ENCODE results near the gene UGT2B10.
"Not testable (repeated sequence)": the region's sequence is repeated elsewhere in the genome, so short reads cannot be mapped to it uniquely, and the experiment has no call there.

UGT2B10 gene

GRCh38 chr4:68815617-68816409 is at the start of gene UGT2B10:
Gene UGT2B10, plus strand, starts transcription at chr4:68815994. Its CDS starts 26 bp downstream, at chr4:68816020.
- H3K36me3 ChIP-seq (ENCODE audit: low read depth); H3K4me1 ChIP-seq (ENCODE audit: insufficient read depth, poor library complexity, severe bottlenecking); H3K27ac ChIP-seq (ENCODE audit: poor library complexity, severe bottlenecking); DNase-seq (ENCODE audit: low spot score); H3K4me3 ChIP-seq (ENCODE audit: severe bottlenecking); H3K9me3 ChIP-seq (ENCODE audit: severe bottlenecking); H3K27me3 ChIP-seq (ENCODE audit: insufficient read depth, poor library complexity, severe bottlenecking); ATAC-seq (ENCODE audit: low read depth): not testable (repeated sequence)

- not testable (repeated sequence) for DNase-seq (ENCODE audit: low spot score); H3K36me3 ChIP-seq (ENCODE audit: low read depth); H3K9me3 ChIP-seq (ENCODE audit: severe bottlenecking); H3K4me3 ChIP-seq (ENCODE audit: severe bottlenecking); H3K27me3 ChIP-seq (ENCODE audit: insufficient read depth, poor library complexity, severe bottlenecking); H3K4me1 ChIP-seq (ENCODE audit: insufficient read depth, poor library complexity, severe bottlenecking); ATAC-seq (ENCODE audit: low read depth); H3K27ac ChIP-seq (ENCODE audit: poor library complexity, severe bottlenecking)
Observed at GRCh38 chr4:68771836-68772235, 44.0 kb upstream of the UGT2B10 start.

DNA sequence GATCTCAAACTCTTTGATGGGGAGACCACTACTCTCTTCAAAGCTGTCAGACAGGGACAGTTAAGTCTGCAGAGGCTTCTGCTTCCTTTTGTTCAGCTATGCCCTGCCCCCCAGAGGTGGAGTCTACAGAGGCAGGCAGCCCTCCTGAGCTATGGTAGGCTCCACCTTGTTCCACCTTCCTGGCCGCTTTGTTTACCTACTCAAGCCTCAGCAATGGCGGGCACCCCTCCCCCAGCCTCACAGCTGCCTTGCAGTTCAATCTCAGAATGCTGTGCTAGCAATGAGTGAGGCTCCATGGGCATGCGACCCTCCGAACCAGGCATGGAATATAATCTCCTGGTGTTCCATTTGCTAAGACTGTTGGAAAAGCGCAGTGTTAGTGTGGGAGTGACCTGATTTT is 42.1 kb upstream of the UGT2B10 start:
- Histone ChIP-seq H3K9me3 (ENCODE audit: severe bottlenecking) (no peaks in the 10 kb centered on the region), H3K4me3 (ENCODE audit: severe bottlenecking) (no peak overlapping the region), H3K36me3 (ENCODE audit: low read depth) (no peaks in the 10 kb centered on the region), H3K4me1 (ENCODE audit: insufficient read depth, poor library complexity, severe bottlenecking) (no peaks in the 10 kb centered on the region), H3K27ac (ENCODE audit: poor library complexity, severe bottlenecking) (no peak overlapping the region), H3K27me3 (ENCODE audit: insufficient read depth, poor library complexity, severe bottlenecking) (no peaks in the 10 kb centered on the region)
- TF ChIP-seq, protein P1, sequence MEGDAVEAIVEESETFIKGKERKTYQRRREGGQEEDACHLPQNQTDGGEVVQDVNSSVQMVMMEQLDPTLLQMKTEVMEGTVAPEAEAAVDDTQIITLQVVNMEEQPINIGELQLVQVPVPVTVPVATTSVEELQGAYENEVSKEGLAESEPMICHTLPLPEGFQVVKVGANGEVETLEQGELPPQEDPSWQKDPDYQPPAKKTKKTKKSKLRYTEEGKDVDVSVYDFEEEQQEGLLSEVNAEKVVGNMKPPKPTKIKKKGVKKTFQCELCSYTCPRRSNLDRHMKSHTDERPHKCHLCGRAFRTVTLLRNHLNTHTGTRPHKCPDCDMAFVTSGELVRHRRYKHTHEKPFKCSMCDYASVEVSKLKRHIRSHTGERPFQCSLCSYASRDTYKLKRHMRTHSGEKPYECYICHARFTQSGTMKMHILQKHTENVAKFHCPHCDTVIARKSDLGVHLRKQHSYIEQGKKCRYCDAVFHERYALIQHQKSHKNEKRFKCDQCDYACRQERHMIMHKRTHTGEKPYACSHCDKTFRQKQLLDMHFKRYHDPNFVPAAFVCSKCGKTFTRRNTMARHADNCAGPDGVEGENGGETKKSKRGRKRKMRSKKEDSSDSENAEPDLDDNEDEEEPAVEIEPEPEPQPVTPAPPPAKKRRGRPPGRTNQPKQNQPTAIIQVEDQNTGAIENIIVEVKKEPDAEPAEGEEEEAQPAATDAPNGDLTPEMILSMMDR (IDR thresholded peaks at IDR 0.05; ENCODE audit: poor library complexity, severe bottlenecking): no peak
- DNase-seq (ENCODE audit: low spot score) (no peak), ATAC-seq (ENCODE audit: low read depth) (no peak)

DNA sequence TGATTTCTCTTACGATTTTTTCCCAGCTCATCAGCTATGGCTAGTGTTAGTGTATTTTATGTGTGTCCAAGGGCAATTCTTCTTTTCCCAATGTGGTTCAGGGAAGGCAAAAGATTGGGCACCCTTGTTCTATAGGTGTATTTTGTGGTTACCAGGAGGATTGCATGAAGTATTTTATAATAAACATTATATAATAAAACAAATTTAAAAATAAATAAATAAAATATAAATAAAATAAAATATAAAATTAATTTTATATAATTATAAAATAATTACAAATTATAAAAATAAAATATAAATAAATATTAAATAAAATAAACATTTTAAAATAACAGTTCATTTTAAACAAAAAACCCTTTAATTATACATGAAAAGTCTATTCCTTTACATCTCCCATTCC is 35.6 kb upstream of the UGT2B10 start:
- no peaks in the 10 kb centered on the region for H3K27me3 ChIP-seq (ENCODE audit: insufficient read depth, poor library complexity, severe bottlenecking)
- H3K4me3 ChIP-seq (ENCODE audit: severe bottlenecking): no peak overlapping the region
- TF ChIP-seq, protein P1 (IDR thresholded peaks at IDR 0.05; ENCODE audit: poor library complexity, severe bottlenecking): no peak
- no peaks in the 10 kb centered on the region for H3K4me1 ChIP-seq (ENCODE audit: insufficient read depth, poor library complexity, severe bottlenecking)
- ATAC-seq (ENCODE audit: low read depth) (no peak), DNase-seq (ENCODE audit: low spot score) (no peak)
- no peaks in the 10 kb centered on the region for H3K36me3 ChIP-seq (ENCODE audit: low read depth)
- no peak overlapping the region for H3K27ac ChIP-seq (ENCODE audit: poor library complexity, severe bottlenecking)
- no peaks in the 10 kb centered on the region for H3K9me3 ChIP-seq (ENCODE audit: severe bottlenecking)

DNA sequence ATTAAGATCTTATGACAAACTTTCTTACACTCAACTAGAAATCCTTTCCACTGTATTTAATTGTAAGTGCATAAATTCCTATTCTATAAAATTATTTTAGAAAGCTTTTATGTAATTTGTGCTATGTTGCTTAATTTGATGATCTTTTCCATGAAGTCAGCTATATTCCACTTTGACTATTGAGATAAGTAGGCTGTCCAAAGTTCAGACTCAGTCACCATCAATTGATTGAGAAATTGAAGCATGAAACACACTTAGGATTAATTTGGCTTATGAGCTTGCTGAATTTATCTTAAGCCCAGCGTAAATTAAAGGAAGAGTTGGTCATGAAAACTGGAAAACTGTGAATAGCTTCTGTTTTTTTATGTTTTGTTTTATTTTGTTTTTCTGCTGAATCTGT is 18.7 kb upstream of the UGT2B10 start:
- no peak for DNase-seq (ENCODE audit: low spot score)
- Histone ChIP-seq H3K27ac (ENCODE audit: poor library complexity, severe bottlenecking) (no peak overlapping the region), H3K4me3 (ENCODE audit: severe bottlenecking) (no peak overlapping the region), H3K36me3 (ENCODE audit: low read depth) (no peaks in the 10 kb centered on the region), H3K9me3 (ENCODE audit: severe bottlenecking) (no peaks in the 10 kb centered on the region), H3K4me1 (ENCODE audit: insufficient read depth, poor library complexity, severe bottlenecking) (no peaks in the 10 kb centered on the region), H3K27me3 (ENCODE audit: insufficient read depth, poor library complexity, severe bottlenecking) (no peaks in the 10 kb centered on the region)
- ATAC-seq (ENCODE audit: low read depth): no peak
- TF ChIP-seq, protein P1 (IDR thresholded peaks at IDR 0.05; ENCODE audit: poor library complexity, severe bottlenecking): no peak

DNA sequence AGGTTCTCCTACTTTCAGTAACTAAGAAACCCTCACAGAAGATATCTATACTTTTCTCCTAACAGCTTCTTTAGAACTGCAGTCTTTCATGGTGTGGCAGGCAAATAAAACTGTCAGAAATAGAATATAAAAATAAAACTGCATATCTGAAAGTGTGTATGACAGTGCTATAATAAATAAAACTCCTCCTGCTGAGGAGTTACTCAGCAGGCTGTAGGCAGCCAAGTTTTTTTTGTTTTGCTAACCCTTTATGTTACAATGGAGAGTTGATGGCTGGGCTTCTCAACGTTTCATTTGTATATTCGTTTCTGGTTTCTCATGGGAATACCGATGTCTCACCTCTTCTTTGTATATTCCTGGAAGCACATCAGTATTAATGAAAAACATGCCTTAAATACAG is 18.2 kb upstream of the UGT2B10 start:
- Histone ChIP-seq H3K4me1 (ENCODE audit: insufficient read depth, poor library complexity, severe bottlenecking) (no peaks in the 10 kb centered on the region), H3K36me3 (ENCODE audit: low read depth) (no peaks in the 10 kb centered on the region), H3K27ac (ENCODE audit: poor library complexity, severe bottlenecking) (no peak overlapping the region), H3K27me3 (ENCODE audit: insufficient read depth, poor library complexity, severe bottlenecking) (no peaks in the 10 kb centered on the region), H3K9me3 (ENCODE audit: severe bottlenecking) (no peaks in the 10 kb centered on the region), H3K4me3 (ENCODE audit: severe bottlenecking) (no peak overlapping the region)
- ATAC-seq (ENCODE audit: low read depth): no peak
- TF ChIP-seq, protein P1 (IDR thresholded peaks at IDR 0.05; ENCODE audit: poor library complexity, severe bottlenecking): no peak
- DNase-seq (ENCODE audit: low spot score): no peak
